ENCODE measurements around the gene DYNC1I1.

DYNC1I1 gene

DNA sequence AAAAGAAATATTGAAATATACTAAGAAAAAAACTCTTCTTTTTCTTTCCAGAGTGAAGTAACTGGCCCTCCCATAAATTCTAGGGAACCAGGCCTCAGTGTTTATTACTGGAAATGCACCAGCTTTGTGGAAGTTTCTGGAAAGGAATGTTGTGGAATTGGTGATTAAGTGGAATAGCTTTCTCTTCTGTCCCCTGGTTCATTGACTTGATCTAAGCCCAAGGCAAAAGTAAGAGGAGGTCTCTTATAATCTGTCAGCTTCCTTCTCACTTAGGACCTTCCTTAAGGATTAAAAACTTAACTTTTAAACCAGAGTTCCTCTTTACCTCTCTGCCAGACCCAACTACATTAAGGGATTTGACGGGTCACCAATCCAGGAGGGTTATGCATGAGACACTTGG, 283.4 kb downstream of the DYNC1I1 start:
- H3K4me3 ChIP-seq (ENCODE audit: low read length), result no peak overlapping the region
- no peaks in the 10 kb centered on the region for H3K9me3 ChIP-seq (ENCODE audit: control insufficient read depth, low read length)
- no peaks in the 10 kb centered on the region for H3K4me1 ChIP-seq (ENCODE audit: control insufficient read depth, insufficient read depth, low read length)
- H3K27me3 ChIP-seq (ENCODE audit: control insufficient read depth, insufficient read depth, low read length), result no peaks in the 10 kb centered on the region
- no peak overlapping the region for H3K9ac ChIP-seq (ENCODE audit: low read length)
- H3K36me3 ChIP-seq (ENCODE audit: control insufficient read depth, insufficient read depth, low read length), result no peaks in the 10 kb centered on the region

DNA sequence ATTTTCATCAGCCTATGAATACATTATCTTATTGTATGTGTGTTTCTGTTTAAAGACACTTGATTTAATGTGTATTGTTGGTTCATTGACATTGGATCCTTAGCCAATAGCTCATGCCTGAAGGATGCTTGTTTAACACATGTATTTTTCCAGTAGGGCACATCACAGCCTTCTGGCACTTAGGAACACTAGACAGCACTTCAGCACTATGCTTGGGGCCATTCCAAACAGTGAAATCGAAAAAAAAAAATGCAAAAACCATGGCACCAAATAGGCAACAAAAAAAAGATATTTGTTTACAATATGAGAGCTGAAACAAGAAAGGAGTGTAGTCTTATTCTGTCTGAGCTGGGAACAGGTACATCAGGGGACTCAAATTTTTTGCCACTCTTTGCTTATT, 286.7 kb downstream of the DYNC1I1 start:
- Histone ChIP-seq H3K9me3 (ENCODE audit: control insufficient read depth, low read length) (no peaks in the 10 kb centered on the region), H3K9ac (ENCODE audit: low read length) (no peak overlapping the region), H3K4me3 (ENCODE audit: low read length) (no peak overlapping the region), H3K4me1 (ENCODE audit: control insufficient read depth, insufficient read depth, low read length) (no peaks in the 10 kb centered on the region), H3K36me3 (ENCODE audit: control insufficient read depth, insufficient read depth, low read length) (no peaks in the 10 kb centered on the region), H3K27me3 (ENCODE audit: control insufficient read depth, insufficient read depth, low read length) (no peaks in the 10 kb centered on the region)

GRCh38 chr7:96061009-96061408, 288.7 kb downstream of the DYNC1I1 start:
- no peaks in the 10 kb centered on the region for H3K27me3 ChIP-seq (ENCODE audit: control insufficient read depth, insufficient read depth, low read length)
- no peak overlapping the region for H3K4me3 ChIP-seq (ENCODE audit: low read length)
- no peaks in the 10 kb centered on the region for H3K4me1 ChIP-seq (ENCODE audit: control insufficient read depth, insufficient read depth, low read length)
- H3K9me3 ChIP-seq (ENCODE audit: control insufficient read depth, low read length), result no peaks in the 10 kb centered on the region
- H3K9ac ChIP-seq (ENCODE audit: low read length), result no peak overlapping the region
- H3K36me3 ChIP-seq (ENCODE audit: control insufficient read depth, insufficient read depth, low read length), result no peaks in the 10 kb centered on the region

DNA sequence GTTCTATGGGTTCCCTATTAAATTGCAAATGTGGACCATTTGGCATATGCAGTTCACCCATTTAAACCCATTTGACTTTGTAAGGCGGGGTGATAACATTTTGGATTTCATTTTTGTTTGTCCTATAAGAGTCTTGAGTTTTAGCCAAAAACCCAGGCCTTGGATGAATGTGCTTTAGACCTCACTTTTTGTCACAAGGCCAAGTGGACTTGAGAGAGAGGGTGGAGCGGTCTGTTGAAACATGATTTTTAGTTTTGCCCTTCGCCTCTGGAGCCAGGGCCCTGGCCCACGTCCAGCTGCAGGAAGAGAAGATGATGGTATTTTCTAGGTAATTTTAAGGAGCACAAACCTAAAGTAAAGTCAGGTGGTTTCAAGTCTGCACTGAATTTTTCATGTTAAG, 289.5 kb downstream of the DYNC1I1 start:
- Histone ChIP-seq H3K9me3 (ENCODE audit: control insufficient read depth, low read length) (no peaks in the 10 kb centered on the region), H3K4me3 (ENCODE audit: low read length) (no peak overlapping the region), H3K9ac (ENCODE audit: low read length) (no peak overlapping the region), H3K36me3 (ENCODE audit: control insufficient read depth, insufficient read depth, low read length) (no peaks in the 10 kb centered on the region), H3K4me1 (ENCODE audit: control insufficient read depth, insufficient read depth, low read length) (no peaks in the 10 kb centered on the region), H3K27me3 (ENCODE audit: control insufficient read depth, insufficient read depth, low read length) (no peaks in the 10 kb centered on the region)

GRCh38 chr7:96067321-96067720, 295.0 kb downstream of the DYNC1I1 start:
- Histone ChIP-seq H3K27me3 (ENCODE audit: control insufficient read depth, insufficient read depth, low read length) (no peaks in the 10 kb centered on the region), H3K4me3 (ENCODE audit: low read length) (no peak overlapping the region)

DNA sequence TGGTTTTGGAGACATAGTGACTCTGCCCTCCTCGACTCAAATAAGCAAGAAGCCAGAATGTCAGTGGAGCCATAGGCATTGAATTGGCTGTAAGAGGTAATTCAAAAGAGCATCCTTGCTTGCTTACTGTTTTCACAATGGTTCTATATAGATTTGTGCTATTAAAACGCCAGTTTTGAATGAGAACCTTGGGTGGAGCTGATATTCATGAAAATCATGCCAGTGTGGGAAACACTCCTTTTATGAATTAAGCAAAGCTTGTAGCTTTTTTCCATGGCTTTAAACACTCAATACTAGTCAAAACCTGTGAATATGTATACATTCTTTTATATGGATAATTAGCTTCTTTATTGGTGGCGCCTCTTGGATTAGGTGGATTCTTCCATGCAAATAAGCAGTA, 297.0 kb downstream of the DYNC1I1 start:
- H3K36me3 ChIP-seq (ENCODE audit: control insufficient read depth, insufficient read depth, low read length), result no peaks in the 10 kb centered on the region
- no peaks in the 10 kb centered on the region for H3K27me3 ChIP-seq (ENCODE audit: control insufficient read depth, insufficient read depth, low read length)

More at GRCh38 chr7:96067321-96067720, 295.0 kb downstream of the DYNC1I1 start:
- no peaks in the 10 kb centered on the region for H3K4me1 ChIP-seq (ENCODE audit: control insufficient read depth, insufficient read depth, low read length)
- H3K36me3 ChIP-seq (ENCODE audit: control insufficient read depth, insufficient read depth, low read length), result no peaks in the 10 kb centered on the region
- H3K9me3 ChIP-seq (ENCODE audit: control insufficient read depth, low read length), result no peaks in the 10 kb centered on the region
- H3K9ac ChIP-seq (ENCODE audit: low read length), result no peak overlapping the region

DNA sequence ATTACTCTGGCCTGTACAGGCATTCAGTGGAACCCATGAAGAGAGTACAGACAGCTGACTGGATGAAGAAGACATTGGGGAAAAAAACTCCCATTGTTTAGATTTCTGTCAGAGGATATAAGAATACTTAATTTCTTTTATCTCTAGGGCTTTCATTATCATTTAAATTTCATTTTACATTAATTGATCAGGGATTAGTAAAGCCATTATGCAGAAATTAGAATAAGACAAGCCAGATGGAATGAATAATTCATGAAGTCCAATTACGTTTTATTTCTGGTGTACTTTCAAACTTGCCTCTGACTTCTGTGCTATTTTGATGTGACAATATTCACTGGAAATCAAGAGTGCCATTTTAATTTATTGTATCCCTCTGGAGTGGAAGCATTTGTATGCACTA, 302.5 kb downstream of the DYNC1I1 start:
- Histone ChIP-seq H3K4me3 (ENCODE audit: low read length) (no peak overlapping the region), H3K9me3 (ENCODE audit: control insufficient read depth, low read length) (no peaks in the 10 kb centered on the region), H3K9ac (ENCODE audit: low read length) (no peak overlapping the region), H3K27me3 (ENCODE audit: control insufficient read depth, insufficient read depth, low read length) (peaks cover 3% of the 10 kb centered on the region), H3K4me1 (ENCODE audit: control insufficient read depth, insufficient read depth, low read length) (peaks cover 4% of the 10 kb centered on the region), H3K36me3 (ENCODE audit: control insufficient read depth, insufficient read depth, low read length) (no peaks in the 10 kb centered on the region)

More for the DNA sequence above, 297.0 kb downstream of the DYNC1I1 start:
- H3K9me3 ChIP-seq (ENCODE audit: control insufficient read depth, low read length), result no peaks in the 10 kb centered on the region
- no peak overlapping the region for H3K4me3 ChIP-seq (ENCODE audit: low read length)
- no peaks in the 10 kb centered on the region for H3K4me1 ChIP-seq (ENCODE audit: control insufficient read depth, insufficient read depth, low read length)
- H3K9ac ChIP-seq (ENCODE audit: low read length), result no peak overlapping the region

DNA sequence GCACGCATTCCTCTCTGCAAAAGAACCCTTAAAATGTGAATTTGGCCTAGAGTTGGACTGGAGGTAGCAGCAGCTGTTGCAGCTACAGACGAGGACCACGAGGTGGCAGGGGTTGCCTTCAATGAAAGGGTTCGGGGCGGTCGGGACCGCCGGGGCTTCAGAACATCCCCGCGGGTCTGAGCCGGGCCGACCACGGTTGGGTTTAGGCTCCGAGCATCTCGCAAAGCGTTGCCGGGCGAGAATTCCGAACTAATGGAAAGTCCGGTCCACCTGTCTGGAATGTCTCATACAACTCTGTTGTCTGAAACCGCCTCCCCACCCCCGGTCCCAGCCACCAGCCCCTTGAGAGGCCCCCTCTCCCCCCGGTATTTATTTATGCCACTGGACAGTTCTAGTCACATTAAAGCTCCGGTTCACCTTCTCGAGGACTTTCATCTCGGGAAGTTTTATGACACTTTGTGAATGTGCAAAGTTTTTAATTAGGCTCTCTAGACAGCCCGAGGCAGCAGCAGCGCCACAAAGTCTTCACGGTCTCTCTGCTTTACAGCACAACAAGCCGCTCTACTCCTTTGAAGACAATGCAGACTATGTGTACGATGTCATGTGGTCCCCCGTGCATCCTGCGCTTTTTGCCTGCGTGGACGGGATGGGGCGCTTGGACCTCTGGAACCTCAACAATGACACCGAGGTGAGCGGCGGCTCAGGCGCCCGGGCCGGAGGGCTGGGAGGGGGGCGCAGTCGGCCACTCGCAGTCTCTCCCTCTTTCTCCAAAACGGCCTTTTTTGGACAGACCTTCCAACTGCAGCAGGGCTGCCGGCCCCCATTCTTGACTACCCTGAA, 303.4 kb downstream of the DYNC1I1 start:
- Histone ChIP-seq H3K9ac (ENCODE audit: low read length) (peak overlapping the region; percentile 57), H3K4me3 (ENCODE audit: low read length) (peak overlapping the region; percentile 7), H3K4me1 (ENCODE audit: control insufficient read depth, insufficient read depth, low read length) (peaks cover 4% of the 10 kb centered on the region), H3K9me3 (ENCODE audit: control insufficient read depth, low read length) (no peaks in the 10 kb centered on the region), H3K27me3 (ENCODE audit: control insufficient read depth, insufficient read depth, low read length) (peaks cover 3% of the 10 kb centered on the region), H3K36me3 (ENCODE audit: control insufficient read depth, insufficient read depth, low read length) (no peaks in the 10 kb centered on the region)

DNA sequence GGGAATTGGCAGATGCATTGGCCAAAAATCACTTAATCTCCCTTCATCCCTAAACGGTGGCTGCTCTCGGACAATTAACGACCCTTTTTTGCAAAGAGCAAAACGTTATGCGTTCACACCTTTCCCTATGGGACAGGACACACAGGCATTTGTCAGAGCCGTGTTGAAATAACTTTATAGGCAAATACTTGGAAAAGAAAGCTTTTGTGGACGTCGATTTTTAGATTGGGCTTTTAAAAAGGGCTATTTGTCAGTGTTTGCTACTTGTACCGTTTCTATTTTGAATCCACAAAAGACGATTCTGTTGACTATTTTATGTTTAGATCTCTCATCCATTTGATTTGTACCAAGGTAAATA, 304.0 kb downstream of the DYNC1I1 start:
- H3K9me3 ChIP-seq (ENCODE audit: control insufficient read depth, low read length), result no peaks in the 10 kb centered on the region
- H3K4me3 ChIP-seq (ENCODE audit: low read length), result peak overlapping the region; percentile 7
- peaks cover 3% of the 10 kb centered on the region for H3K27me3 ChIP-seq (ENCODE audit: control insufficient read depth, insufficient read depth, low read length)
- peaks cover 4% of the 10 kb centered on the region for H3K4me1 ChIP-seq (ENCODE audit: control insufficient read depth, insufficient read depth, low read length)
- H3K9ac ChIP-seq (ENCODE audit: low read length), result peak overlapping the region; percentile 57
- H3K36me3 ChIP-seq (ENCODE audit: control insufficient read depth, insufficient read depth, low read length), result no peaks in the 10 kb centered on the region

DNA sequence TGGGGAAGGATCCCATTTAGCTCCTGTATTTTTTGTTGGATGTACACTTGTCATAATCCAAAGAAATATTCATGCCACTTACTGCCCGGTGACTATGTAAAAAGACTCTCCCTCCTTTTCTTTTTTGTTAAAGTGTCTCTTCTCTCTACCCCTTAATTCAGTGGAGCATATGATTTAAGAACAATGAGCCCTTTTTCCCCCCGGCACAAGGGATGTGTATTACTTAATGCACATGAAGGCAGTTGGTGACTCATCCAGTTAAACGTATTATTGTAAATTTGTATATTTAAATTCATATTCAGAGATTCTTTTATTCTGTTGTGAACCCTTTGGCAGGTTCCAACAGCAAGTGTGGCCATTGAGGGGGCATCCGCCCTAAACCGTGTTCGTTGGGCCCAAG, 307.7 kb downstream of the DYNC1I1 start:
- Histone ChIP-seq H3K9ac (ENCODE audit: low read length) (no peak overlapping the region), H3K9me3 (ENCODE audit: control insufficient read depth, low read length) (no peaks in the 10 kb centered on the region), H3K4me3 (ENCODE audit: low read length) (no peak overlapping the region), H3K36me3 (ENCODE audit: control insufficient read depth, insufficient read depth, low read length) (no peaks in the 10 kb centered on the region), H3K4me1 (ENCODE audit: control insufficient read depth, insufficient read depth, low read length) (peaks cover 4% of the 10 kb centered on the region), H3K27me3 (ENCODE audit: control insufficient read depth, insufficient read depth, low read length) (peaks cover 3% of the 10 kb centered on the region)

DNA sequence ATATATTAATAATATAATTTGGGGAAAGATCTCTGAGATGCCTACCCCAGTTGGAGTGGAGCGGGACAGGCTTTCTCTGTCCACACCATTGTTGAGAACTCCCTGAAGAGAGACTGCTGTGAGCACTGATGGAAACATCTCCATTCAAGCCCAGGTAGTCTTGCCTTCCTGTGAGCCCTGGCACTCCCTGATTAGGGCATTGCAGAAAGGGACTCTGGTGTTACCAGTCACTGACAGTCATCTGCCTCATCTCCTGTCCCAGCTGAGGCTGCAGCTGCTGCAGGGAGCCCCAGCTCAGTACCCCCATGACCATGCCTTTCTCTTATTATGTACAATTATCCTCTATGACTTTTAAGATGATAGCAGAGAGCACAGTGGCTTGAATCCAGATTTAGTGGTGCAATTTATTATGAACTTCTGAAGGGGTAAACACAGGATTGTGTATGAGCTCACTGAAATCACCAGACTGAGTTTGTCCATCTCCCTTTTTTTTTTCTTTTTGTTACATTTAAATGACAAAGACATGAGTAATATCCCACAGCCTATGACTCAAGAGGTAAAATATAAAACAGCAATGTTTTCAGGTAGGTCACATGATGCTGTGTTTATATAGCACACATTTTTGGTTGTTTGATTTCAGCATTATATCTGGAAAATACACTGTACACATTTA, 312.7 kb downstream of the DYNC1I1 start:
- no peaks in the 10 kb centered on the region for H3K36me3 ChIP-seq (ENCODE audit: control insufficient read depth, insufficient read depth, low read length)
- no peaks in the 10 kb centered on the region for H3K9me3 ChIP-seq (ENCODE audit: control insufficient read depth, low read length)
- H3K9ac ChIP-seq (ENCODE audit: low read length), result no peak overlapping the region
- H3K27me3 ChIP-seq (ENCODE audit: control insufficient read depth, insufficient read depth, low read length), result no peaks in the 10 kb centered on the region
- H3K4me3 ChIP-seq (ENCODE audit: low read length), result no peak overlapping the region
- H3K4me1 ChIP-seq (ENCODE audit: control insufficient read depth, insufficient read depth, low read length), result peaks cover 15% of the 10 kb centered on the region

- peaks cover 15% of the 10 kb centered on the region for H3K4me1 ChIP-seq (ENCODE audit: control insufficient read depth, insufficient read depth, low read length)
- no peak overlapping the region for H3K4me3 ChIP-seq (ENCODE audit: low read length)
- H3K27me3 ChIP-seq (ENCODE audit: control insufficient read depth, insufficient read depth, low read length), result no peaks in the 10 kb centered on the region
- H3K9ac ChIP-seq (ENCODE audit: low read length), result no peak overlapping the region
- no peaks in the 10 kb centered on the region for H3K9me3 ChIP-seq (ENCODE audit: control insufficient read depth, low read length)
- no peaks in the 10 kb centered on the region for H3K36me3 ChIP-seq (ENCODE audit: control insufficient read depth, insufficient read depth, low read length)
Measured at GRCh38 chr7:96085953-96086352, 313.6 kb downstream of the DYNC1I1 start.

Measured in mucosa of stomach (tissue), 1 donor.